CD14-positive monocyte (primary cell): ENCODE measurements around the gene CHCHD10. TPM values are rescaled to one million over a fixed set of nuclear protein-coding genes. Genes with fewer than 3 reads are reported as not detected.

Experiments used
- DNase-seq, 3 donors: peaks; one replicate each; pipeline ENCODE4 v3.0.0-alpha.2; 2011 to 2022
- H2AFZ ChIP-seq: 2 replicates; pipeline ENCODE4 v1.6.0; 2012; ENCODE audit warnings: mild to moderate bottlenecking, low read depth, low read length, inconsistent platforms; ENCODE audit not compliant: insufficient read depth, poor library complexity, severe bottlenecking
- H3K27ac ChIP-seq, 2 donors: 1 replicate in 1 of 2; 2 replicates in 1 of 2; pipeline ENCODE4 v1.5.1; 2012 to 2013; ENCODE audit warnings: low read length in 2 of 2, control low read depth in 1 of 2, inconsistent platforms in 1 of 2, low read depth in 1 of 2, mild to moderate bottlenecking in 1 of 2
- H3K27me3 ChIP-seq, 2 donors: one replicate each; pipeline versions ENCODE4 v1.6.0 to v1.6.1; 2011 to 2013; ENCODE audit warnings: low read length in 2 of 2; ENCODE audit not compliant: control insufficient read depth in 2 of 2, insufficient read depth in 2 of 2
- H3K36me3 ChIP-seq, 2 donors: replicated peaks in 1 of 2; 1 replicate in 1 of 2; 2 replicates in 1 of 2; pipeline versions ENCODE4 v1.5.1 to v1.6.1; 2012 to 2013; ENCODE audit warnings: low read length in 2 of 2, control low read depth in 1 of 2, inconsistent platforms in 1 of 2, mild to moderate bottlenecking in 1 of 2; ENCODE audit not compliant: insufficient read depth in 2 of 2, control insufficient read depth in 1 of 2
- H3K4me1 ChIP-seq, 2 donors: 1 replicate in 1 of 2; 2 replicates in 1 of 2; pipeline versions ENCODE4 v1.5.1 to v1.6.1; 2012 to 2013; ENCODE audit warnings: low read length in 2 of 2, control low read depth in 1 of 2, inconsistent platforms in 1 of 2, mild to moderate bottlenecking in 1 of 2, moderate library complexity in 1 of 2; ENCODE audit not compliant: insufficient read depth in 2 of 2, control insufficient read depth in 1 of 2
- H3K4me2 ChIP-seq: replicated peaks from 2 replicates; pipeline ENCODE3; 2012; ENCODE audit warnings: low read length, moderate library complexity, mild to moderate bottlenecking; ENCODE audit not compliant: poor library complexity, severe bottlenecking; ENCODE audit errors: extremely low read depth
- H3K4me3 ChIP-seq, 3 experiments: fragments of 200-600 bp in 1 of 3; sonication (generic) in 1 of 3; replicated peaks in 1 of 3; 1 replicate in 2 of 3; 2 replicates in 1 of 3; pipeline ENCODE4 v1.5.1; 2011 to 2013; ENCODE audit warnings: low read length in 3 of 3, mild to moderate bottlenecking in 3 of 3, control low read depth in 2 of 3, low read depth in 2 of 3, inconsistent platforms in 1 of 3, moderate library complexity in 1 of 3
- H3K79me2 ChIP-seq: 2 replicates; pipeline ENCODE4 v1.6.0; 2012; ENCODE audit warnings: mild to moderate bottlenecking, control low read depth, inconsistent platforms, low read length, moderate library complexity; ENCODE audit not compliant: insufficient read depth
- H3K9ac ChIP-seq: 2 replicates; pipeline ENCODE4 v1.6.0; 2017; ENCODE audit warnings: low read length, mild to moderate bottlenecking; ENCODE audit not compliant: insufficient read depth, poor library complexity, severe bottlenecking
- H3K9me3 ChIP-seq, 2 donors: replicated peaks in 1 of 2; 1 replicate in 1 of 2; 2 replicates in 1 of 2; pipeline versions ENCODE4 v1.5.1 to v1.6.1; 2012 to 2013; ENCODE audit warnings: low read length in 2 of 2, control low read depth in 1 of 2; ENCODE audit not compliant: control insufficient read depth in 1 of 2, insufficient read depth in 1 of 2
- H4K20me1 ChIP-seq: 2 replicates; pipeline ENCODE4 v1.6.0; 2012; ENCODE audit warnings: mild to moderate bottlenecking, low read length, control low read depth, moderate library complexity; ENCODE audit not compliant: insufficient read depth
- H3K27ac Mint-ChIP-seq, 7 donors: one replicate each; pipeline ENCODE4 v1.8.0; 2020; ENCODE audit warnings: mild to moderate bottlenecking in 7 of 7, mixed read lengths in 7 of 7, moderate library complexity in 6 of 7, inconsistent platforms in 2 of 7
- H3K27me3 Mint-ChIP-seq, 3 donors: one replicate each; pipeline ENCODE4 v1.8.0; 2021 to 2022; ENCODE audit warnings: low read depth in 3 of 3, mild to moderate bottlenecking in 3 of 3, mixed read lengths in 3 of 3, moderate library complexity in 3 of 3, inconsistent platforms in 1 of 3
- H3K36me3 Mint-ChIP-seq, 2 donors: one replicate each; pipeline ENCODE4 v1.8.0; 2020; ENCODE audit warnings: mixed read lengths in 2 of 2, inconsistent platforms in 1 of 2, mild to moderate bottlenecking in 1 of 2
- H3K4me1 Mint-ChIP-seq: one replicate; pipeline ENCODE4 v1.8.0; 2020; ENCODE audit warnings: mild to moderate bottlenecking, mixed read lengths
- H3K4me3 Mint-ChIP-seq, 2 donors: one replicate each; pipeline ENCODE4 v1.8.0; 2020; ENCODE audit warnings: mild to moderate bottlenecking in 2 of 2, mixed read lengths in 2 of 2, moderate library complexity in 1 of 2
- H3K9me3 Mint-ChIP-seq, 7 donors: one replicate each; pipeline ENCODE4 v1.8.0; 2020 to 2022; ENCODE audit warnings: mixed read lengths in 7 of 7, mild to moderate bottlenecking in 6 of 7, moderate library complexity in 6 of 7, inconsistent platforms in 2 of 7
- CTCF ChIP-seq: fragments of 200-600 bp; IDR thresholded peaks from one replicate; pipeline ENCODE4 v1.8.0; 2022; ENCODE audit warnings: antibody characterized with exemption, mild to moderate bottlenecking
- WGBS: methylation state at CpG from one replicate; pipeline ENCODE4 v1.1.5; 2013; ENCODE audit warnings: missing lambda C conversion rate; ENCODE audit not compliant: insufficient coverage; 5-methylcytosine and 5-hydroxymethylcytosine counted together
- intact Hi-C, 2 donors: fragments of 100-400 bp; cut with micrococcal nuclease; formaldehyde crosslinking; loops; one replicate each; pipeline versions ENCODE4 v1.15.0 to v1.15.1; 2023
- polyA plus RNA-seq, 3 donors: library from polyadenylated mRNA; depleted of rRNA in 1 of 3; unstranded in 2 of 3; stranded (reverse) in 1 of 3; fragments of 300-500 nt in 2 of 3; fragments of >200 nt in 1 of 3; fragmentation: Illumina TruSeq in 2 of 3; gene quantifications; 1 replicate in 2 of 3; 2 replicates in 1 of 3; pipeline ENCODE4 v1.2.3, GENCODE V29; 2012 to 2021

The CHCHD10 gene
- polyA plus RNA-seq, 3 donors: 15.3 to 46.7 (median 26.8) TPM

DNA sequence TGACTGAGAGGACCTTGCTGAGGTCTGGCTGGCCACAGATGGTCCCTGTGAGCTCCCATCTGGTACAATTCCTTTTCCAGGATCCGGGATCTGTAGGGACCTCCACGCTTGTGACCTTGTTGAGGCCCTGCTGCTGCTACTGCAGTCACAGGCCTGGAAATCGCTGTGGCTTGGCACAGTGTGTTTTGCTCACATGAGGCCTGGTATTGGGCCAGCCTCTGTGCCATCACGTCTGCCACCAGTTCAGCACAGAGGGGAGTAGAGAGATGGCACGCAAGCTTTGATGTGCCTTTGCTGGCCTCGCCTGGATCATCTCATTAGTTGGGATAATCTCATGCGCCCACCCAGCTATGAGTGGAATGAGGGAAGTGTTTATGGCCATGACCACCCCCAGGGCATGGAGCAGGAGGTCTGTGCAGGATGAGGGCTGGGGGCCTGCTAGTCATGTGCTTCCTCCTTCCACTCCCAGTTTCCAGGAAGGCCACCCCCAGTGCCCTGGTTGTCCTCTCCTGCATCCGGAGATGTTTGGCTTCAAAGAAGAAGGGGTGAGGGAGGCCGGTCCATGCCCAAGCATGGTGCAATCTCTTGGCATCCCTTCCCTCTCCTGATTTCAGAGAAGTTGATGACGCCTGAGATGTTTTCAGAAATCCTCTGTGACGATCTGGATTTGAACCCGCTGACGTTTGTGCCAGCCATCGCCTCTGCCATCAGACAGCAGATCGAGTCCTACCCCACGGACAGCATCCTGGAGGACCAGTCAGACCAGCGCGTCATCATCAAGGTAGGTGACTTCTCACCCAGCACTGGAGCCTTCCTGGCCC lies 48.6 kb upstream of the CHCHD10 start:
- intact Hi-C loops: no loop called here
- Mint-ChIP-seq H3K27me3 (no peaks in the 10 kb centered on the region), H3K4me1 (peaks cover 8% of the 10 kb centered on the region), H3K36me3 (peaks cover 69 to 94% of the 10 kb centered on the region in 2 donors), H3K9me3 (peaks cover 0 to 2% (median 0%) of the 10 kb centered on the region in 7 donors), H3K4me3 (no peak overlapping the region), H3K27ac (peak overlapping the region in 2 of 7 donors; percentile 7 to 79)
- Histone ChIP-seq H2AFZ (no peak overlapping the region), H3K27me3 (no peaks in the 10 kb centered on the region), H3K4me3 (no peak overlapping the region), H3K9ac (no peak overlapping the region), H3K4me2 (no peak overlapping the region), H3K4me1 (peaks cover 4 to 5% of the 10 kb centered on the region in 2 donors), H3K36me3 (peaks cover 47 to 95% of the 10 kb centered on the region in 2 donors), H3K27ac (no peak overlapping the region), H3K9me3 (no peaks in the 10 kb centered on the region), H3K79me2 (no peaks in the 10 kb centered on the region), H4K20me1 (no peaks in the 10 kb centered on the region)
- no peak for DNase-seq
- WGBS: 96% methylated on average over 13 of the region's 18 CpGs
- TF ChIP-seq CTCF: no peak

- H2AFZ ChIP-seq: no peak overlapping the region
- TF ChIP-seq CTCF: no peak
- peaks cover 8% of the 10 kb centered on the region for H3K4me1 Mint-ChIP-seq
- intact Hi-C loops: no loop called here
- peaks cover 68 to 93% of the 10 kb centered on the region in 2 donors for H3K36me3 Mint-ChIP-seq
- peaks cover 0 to 2% (median 0%) of the 10 kb centered on the region in 7 donors for H3K9me3 Mint-ChIP-seq
- peaks cover 4 to 5% of the 10 kb centered on the region in 2 donors for H3K4me1 ChIP-seq
- H3K4me2 ChIP-seq: no peak overlapping the region
- H3K4me3 Mint-ChIP-seq: no peak overlapping the region
- no peak for DNase-seq
- H4K20me1 ChIP-seq: no peaks in the 10 kb centered on the region
- H3K9me3 ChIP-seq: no peaks in the 10 kb centered on the region
- H3K4me3 ChIP-seq: no peak overlapping the region
- peaks cover 48 to 95% of the 10 kb centered on the region in 2 donors for H3K36me3 ChIP-seq
- H3K27ac Mint-ChIP-seq: peak overlapping the region in 1 of 7 donors; percentile 36
- H3K9ac ChIP-seq: no peak overlapping the region
- no peaks in the 10 kb centered on the region for H3K27me3 Mint-ChIP-seq
- WGBS: 84% methylated on average over 8 of the region's 10 CpGs
- H3K27me3 ChIP-seq: no peaks in the 10 kb centered on the region
- no peak overlapping the region for H3K27ac ChIP-seq
- no peaks in the 10 kb centered on the region for H3K79me2 ChIP-seq
Observed at GRCh38 chr22:23815541-23816155, 47.9 kb upstream of the CHCHD10 start.
